Stimulated activated CD8-positive, alpha-beta memory T cell treated with anti-CD3 and anti-CD28 coated beads, Interleukin-7, amount 100 ng/mL, for 1 hour (primary cell): ENCODE results near the gene DNAH8.

Experiments used
- DNase-seq, 2 donors: peaks; one replicate each; pipeline ENCODE4 v3.0.0-alpha.2; 2020; ENCODE audit warnings: low read depth in 2 of 2

The DNAH8 gene

GRCh38 chr6:38973178-38974057 lies 258.3 kb downstream of the DNAH8 start:
- no peak for DNase-seq

- no peak for DNase-seq
Observed at GRCh38 chr6:38974389-38975151, 259.5 kb downstream of the DNAH8 start.

GRCh38 chr6:38975621-38976049 lies 260.5 kb downstream of the DNAH8 start:
- DNase-seq = no peak

- no peak for DNase-seq
Observed at GRCh38 chr6:38976051-38976450, 260.9 kb downstream of the DNAH8 start.

- DNase-seq = no peak
Observed at GRCh38 chr6:38976801-38977500, 261.8 kb downstream of the DNAH8 start.

- no peak for DNase-seq
Observed at GRCh38 chr6:38978139-38978704, 263.1 kb downstream of the DNAH8 start.

GRCh38 chr6:38982470-38982869 lies 267.4 kb downstream of the DNAH8 start:
- no peak for DNase-seq

GRCh38 chr6:38984723-38985122 lies 269.6 kb downstream of the DNAH8 start:
- no peak for DNase-seq

- DNase-seq = no peak
Observed at GRCh38 chr6:38985839-38986238, 270.7 kb downstream of the DNAH8 start.

GRCh38 chr6:38987503-38987902 lies 272.4 kb downstream of the DNAH8 start:
- no peak for DNase-seq

- DNase-seq = no peak
Observed at GRCh38 chr6:38988736-38989449, 273.8 kb downstream of the DNAH8 start.

- no peak for DNase-seq
Observed at GRCh38 chr6:38990475-38990874, 275.4 kb downstream of the DNAH8 start.

GRCh38 chr6:38996676-38997075 lies 281.6 kb downstream of the DNAH8 start:
- DNase-seq = no peak

- DNase-seq = no peak
Observed at GRCh38 chr6:38997128-38997761, 282.1 kb downstream of the DNAH8 start.

- DNase-seq = no peak
Observed at GRCh38 chr6:39003072-39003471, 288.0 kb downstream of the DNAH8 start.

- no peak for DNase-seq
Observed at GRCh38 chr6:39003492-39003891, 288.4 kb downstream of the DNAH8 start.

GRCh38 chr6:39004801-39005200 lies 289.7 kb downstream of the DNAH8 start:
- no peak for DNase-seq

GRCh38 chr6:39005774-39006173 lies 290.7 kb downstream of the DNAH8 start:
- DNase-seq = no peak

- DNase-seq = no peak
Observed at GRCh38 chr6:39007575-39007974, 292.5 kb downstream of the DNAH8 start.

- no peak for DNase-seq
Observed at GRCh38 chr6:39008737-39009136, 293.6 kb downstream of the DNAH8 start.

- no peak for DNase-seq
Observed at GRCh38 chr6:39009476-39009875, 294.4 kb downstream of the DNAH8 start.
